HG03139 (cell line): ENCODE measurements around the gene HES1.

Experiments used
- ATAC-seq: cut with Tn5 transposase; IDR thresholded peaks from one replicate; pipeline ENCODE4 v1.9.1; 2021; ENCODE audit not compliant: unreplicated experiment

The HES1 gene

DNA sequence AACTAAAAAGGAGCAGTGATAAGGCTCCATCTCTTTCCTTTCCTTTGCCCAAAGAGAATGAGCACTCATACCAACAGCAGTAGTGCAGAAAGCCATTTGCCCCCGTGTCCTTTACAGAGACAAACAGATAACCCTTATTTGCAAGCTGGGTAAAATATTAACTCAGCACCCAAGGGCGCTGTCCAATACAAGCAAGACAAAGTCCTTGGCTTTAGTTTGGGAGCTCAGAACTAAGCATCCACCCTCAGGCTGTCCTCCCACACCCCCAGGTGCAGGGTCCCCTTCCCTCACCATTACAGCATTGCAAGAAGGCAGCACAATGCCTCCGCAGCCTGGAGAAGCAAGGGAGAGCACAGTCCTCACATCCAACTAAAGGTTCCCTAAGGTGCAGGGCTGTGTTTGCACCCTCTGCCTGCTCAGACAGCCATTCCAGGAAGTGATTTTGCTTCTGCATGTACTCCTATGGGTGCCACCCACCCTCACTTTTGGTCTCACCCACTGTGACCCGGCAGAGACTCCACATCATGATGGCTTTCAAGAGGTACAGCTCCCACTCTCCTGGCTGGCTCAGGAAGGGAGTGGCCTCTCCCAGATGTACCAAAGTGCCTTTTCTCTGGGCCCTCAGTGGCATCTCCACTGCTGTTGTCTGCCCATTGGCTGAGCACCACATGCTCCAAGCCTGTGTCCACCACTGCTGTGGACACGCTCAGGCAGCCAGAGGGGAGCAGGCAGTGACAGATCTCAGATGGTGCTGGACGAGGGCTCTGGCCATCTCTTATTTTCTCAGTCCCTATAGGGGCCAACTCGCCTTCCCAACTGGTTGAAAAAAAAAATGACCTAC is 34.1 kb upstream of the HES1 start:
- ATAC-seq: peak; percentile 19

DNA sequence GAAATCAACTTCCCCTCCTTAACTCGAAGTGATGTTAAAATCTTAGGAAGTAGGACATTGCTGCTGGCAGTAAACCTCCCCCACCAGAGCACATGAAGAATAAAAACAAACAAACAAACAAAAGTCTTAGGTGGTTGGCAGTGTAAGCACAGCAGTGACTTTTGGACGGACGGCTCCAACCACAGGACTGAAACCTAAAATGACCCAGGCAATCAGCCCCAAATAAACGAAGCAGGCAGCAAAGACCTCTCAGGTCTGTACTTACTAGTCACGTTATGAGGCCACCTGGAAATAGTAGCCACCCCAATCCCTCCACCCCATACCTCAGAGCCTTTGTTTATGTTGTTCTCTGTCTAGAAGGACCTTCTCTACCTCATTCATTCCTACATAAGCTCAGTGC is 33.5 kb upstream of the HES1 start:
- ATAC-seq: no peak

DNA sequence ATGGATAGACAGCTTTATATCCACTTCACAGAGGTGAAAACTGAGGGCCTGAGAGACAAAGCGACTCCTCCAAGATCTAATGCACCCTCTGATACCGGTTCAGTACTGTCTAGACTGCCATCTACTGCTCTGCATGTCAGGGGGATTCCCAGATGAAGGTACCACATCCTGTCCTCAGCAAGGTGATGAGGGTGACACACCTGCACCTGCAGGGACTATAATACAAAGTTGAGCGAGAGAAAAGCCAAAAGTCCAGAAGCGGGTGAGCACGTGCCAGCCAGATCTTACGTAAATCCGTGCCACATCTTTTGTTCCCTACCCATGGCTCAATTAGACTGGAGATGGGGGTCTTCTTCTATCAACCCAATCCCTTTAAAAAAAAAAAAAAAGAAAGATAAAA is 32.4 kb upstream of the HES1 start:
- ATAC-seq: no peak

DNA sequence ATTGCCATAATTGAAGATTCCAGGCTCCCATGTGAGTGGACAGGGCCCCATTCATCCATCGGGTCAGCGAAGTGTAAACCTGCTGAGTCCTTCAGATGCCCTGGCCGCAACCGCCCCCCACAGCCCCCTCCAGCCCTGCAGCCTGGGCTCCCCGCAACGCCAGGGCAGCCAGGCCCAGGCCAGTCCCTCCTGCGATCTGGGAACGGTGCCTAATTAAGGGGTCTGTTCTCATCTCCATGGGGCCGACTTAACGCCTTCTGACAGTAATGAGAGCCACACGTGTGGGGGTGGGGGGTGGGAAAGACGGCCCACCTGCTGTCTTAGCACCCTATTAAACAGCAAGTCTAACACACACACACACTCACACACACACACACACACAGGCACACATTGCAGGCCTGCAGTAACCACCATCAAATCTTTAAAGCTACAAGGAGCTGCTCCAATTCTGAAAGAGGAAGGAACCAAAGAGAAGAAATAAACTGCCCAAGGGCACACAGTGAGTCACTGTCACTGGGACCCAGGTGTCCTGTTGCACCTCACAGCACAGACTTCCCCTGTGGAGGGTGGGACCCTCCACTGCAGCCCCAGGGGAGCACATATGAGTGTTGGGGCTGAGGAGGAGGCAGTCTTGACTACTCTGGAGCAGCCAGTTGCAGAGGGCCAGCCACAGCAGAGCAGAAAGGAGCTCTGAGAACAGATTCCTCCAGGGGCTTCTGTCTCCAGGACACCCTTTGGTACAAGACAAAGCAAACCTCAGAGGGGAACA is 31.8 kb upstream of the HES1 start:
- ATAC-seq: peak; percentile 22

DNA sequence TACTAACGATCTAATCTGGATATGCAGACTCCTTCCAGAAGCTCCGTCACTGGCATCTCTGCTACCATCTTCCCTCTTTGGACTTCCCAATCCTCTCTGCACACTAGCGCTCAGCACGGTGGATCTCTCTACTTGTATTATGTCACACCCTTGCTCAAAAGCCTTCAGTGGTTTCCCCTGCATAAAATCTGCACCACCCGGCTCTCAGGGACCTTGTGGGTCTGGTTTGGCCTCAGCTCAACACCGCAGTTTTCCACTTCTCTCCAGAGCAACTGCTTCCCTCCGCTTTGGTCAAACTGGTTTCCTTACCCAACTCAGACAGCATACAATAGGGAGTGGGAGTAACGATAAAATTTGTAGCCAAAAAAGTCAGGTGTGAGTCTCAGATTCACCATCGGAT is 30.7 kb upstream of the HES1 start:
- no peak for ATAC-seq

DNA sequence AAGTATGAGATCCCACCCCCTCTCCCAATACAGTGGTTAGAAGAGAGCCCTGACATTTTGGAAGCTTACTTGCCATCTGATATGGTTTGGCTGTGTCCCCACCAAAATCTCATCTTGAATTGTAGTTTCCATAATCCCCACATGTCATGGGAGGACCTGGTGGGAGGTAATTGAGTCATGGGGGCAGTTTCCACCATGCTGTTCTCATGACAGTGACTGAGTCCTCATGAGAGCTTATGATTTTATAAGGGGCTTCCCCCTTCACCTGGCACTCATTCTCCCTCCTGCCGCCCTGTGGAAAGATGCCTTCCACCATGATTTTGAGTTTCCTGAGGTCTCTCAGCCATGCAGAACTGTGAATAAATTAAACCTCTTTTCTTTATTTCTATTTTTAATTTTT is 28.8 kb upstream of the HES1 start:
- ATAC-seq: no peak

DNA sequence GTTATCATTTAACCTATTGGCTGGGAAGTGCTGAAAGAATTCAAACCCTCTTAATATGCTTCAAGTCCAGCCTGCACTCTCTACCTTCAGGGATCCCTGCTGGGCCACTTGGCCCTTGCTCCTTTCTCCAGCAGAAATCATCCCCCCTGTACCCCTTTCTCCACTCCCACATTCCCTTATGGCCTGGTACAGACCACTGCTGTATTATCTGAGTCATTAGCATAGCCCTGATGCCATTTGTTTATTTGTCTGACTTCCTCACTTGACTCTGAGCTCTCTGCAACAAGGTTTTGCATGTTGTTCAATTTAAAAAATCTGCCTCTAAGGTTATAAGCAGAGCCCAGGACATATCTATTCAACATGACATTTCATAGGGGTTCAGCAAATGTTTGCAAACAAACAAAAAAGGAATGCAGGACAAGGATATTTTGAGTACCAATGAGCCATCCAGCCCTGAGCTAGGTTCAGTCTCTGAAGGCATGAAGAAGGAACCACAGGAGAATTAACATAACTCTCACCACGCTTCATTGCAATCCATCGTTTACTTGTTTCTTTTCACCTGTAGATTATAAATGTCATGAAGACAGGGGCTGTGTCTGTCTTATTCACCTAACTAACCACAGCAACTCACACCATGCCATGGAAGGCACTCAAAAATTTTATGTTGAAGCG is 26.6 kb upstream of the HES1 start:
- no peak for ATAC-seq

DNA sequence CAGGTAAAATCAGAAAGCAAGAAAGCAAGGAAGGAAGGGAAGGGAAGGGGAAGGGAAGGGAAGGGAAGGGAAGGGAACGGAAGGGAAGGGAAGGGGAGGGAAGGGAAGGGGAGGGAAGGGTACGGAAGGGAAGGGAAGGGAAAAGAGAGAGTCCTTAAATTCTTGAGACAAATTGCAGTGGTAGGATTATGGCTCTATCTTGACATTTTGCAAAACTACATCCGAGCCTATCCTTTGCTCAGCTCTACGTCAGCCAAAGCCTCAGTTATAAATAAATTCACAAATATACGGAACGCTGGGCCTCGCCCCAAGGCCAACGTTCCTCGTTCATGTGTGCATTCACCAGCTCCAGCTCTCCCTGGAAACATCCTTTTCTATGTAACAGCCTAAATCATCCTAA is 25.5 kb upstream of the HES1 start:
- no peak for ATAC-seq

DNA sequence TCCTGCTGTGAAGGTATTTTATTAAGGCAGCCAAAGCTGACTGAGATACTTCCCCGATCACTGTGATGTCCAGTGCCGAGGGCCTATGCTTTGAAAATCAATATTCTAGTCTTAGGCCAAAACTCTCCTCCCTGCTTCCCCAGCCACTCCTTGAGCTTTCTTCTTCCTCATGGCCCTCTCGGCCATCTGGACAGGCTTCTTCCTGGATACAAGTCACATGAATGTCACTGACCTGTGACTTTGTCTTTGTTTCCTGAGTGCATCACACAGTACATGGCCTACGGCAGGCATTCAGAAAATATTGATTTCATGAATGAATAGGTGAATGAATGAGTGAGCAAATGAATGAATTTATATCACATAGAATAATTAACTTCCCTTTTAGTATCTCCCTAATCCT is 24.6 kb upstream of the HES1 start:
- ATAC-seq: no peak

DNA sequence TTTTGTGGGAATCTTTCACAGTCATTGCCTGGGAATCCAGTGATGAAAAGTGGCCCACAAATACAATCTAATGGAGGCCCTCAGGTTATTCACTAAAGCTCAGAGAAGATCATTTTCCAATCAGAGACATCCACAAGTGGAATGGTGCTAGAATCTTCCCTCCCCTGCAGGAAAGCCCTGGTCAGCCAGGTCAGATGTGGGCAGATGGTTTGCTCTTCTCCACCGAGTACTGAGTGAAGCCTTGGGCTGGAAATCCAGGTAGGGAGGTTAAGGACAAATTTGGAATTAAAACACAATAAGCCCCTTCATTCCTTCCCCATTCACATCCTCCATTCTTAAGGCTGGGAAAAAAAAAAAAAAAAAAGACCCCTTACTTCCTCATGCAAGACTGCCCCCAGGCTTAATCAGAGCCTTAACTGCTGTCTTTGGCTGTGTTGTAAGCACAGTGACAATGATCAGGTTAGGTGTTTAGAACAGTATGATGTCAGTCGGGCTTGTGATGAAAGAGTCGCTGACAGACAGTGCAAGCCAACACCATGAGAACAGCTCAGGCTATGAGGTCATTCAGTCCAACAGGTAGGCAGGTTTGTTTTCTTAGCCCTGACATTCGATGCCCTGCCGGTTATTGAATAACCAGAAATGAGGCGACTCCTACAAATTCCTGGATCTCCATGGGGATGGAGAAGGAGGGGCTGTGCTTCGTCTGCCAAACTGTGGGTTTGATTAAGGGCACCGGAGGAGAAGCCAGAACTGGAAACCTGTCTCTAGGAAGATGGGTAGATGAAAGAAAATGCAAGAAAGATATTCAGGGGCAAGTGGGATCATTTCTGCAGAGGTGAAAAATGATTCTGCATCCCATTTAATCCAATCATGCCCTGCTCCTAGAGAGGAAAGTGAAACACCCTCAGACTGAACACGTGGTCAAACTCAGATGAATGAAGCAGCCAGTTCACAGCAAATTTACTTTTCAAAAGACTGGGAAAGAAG is 23.5 kb upstream of the HES1 start:
- ATAC-seq: no peak

DNA sequence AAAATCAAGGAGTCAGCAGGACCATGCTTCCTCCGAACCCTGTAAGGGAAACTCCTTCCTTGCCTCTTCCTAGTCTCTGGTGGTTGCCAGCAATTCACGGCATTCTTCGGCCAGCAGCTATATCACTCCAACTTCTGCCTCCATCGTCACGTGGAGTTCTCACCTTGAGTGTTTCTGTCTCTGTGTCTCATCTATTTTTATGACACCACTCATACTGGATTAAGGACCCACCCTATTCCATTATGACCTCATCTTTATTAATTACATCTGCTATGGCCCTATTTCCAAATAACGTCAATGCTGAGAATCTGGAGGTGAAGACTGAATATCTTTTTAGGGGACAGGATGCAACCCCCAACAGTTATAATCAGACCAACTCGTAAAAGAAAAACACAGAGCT is 21.8 kb upstream of the HES1 start:
- no peak for ATAC-seq

DNA sequence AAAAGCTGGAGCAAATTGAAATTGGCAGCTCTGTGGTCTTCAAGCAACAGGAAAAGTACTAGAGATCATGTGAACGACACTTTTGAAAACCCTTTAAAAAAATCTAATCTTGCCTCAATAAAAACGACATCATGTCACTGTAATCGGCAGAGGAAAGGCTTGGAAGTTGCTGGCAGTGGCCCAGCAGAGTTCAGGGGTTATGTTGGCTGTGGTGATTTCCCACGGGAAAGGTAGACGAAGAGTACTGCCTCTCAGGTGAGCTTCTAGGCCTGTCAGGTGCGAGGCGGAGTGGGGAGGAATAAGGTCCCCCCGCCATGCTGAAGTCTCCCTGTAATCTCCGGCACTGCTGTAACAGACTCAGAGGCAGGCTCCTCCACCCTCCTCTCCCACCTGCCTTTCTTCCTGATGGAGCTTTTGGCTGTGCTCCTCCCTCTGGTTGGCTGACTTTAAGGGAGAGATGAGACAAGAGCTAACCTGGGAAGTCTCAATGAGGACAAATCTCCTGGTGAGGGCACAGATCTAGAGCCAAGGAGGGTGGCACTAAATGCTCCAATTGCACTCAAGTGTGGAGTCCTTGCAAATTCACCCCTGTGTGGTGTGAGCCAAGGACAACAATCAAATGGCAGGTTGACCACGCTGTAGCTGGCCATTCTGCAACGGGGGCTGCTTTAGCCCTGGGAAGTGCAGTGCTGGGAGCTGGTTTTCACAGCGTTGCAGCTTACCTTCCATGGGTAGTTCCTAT is 18.7 kb upstream of the HES1 start:
- ATAC-seq: no peak

DNA sequence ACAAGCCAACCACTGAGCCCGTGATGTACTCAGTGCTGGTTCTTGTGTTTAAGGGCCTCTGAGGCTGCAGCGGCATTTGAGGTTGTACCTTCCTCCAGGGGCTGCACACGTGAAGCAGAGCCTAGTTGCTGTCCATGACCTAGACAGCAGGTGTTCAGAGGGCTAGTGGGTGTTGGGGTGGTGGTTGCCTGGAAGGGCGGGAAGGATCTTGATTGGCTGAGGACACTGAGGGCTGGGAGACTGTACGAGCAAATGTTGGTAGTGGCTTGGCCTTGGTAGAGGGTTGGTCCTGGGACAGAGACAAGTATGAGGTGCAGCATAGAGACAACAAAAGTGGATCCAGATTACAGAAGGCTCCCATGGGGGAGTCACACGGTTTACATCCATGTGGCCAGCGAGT is 17.0 kb upstream of the HES1 start:
- ATAC-seq: no peak

DNA sequence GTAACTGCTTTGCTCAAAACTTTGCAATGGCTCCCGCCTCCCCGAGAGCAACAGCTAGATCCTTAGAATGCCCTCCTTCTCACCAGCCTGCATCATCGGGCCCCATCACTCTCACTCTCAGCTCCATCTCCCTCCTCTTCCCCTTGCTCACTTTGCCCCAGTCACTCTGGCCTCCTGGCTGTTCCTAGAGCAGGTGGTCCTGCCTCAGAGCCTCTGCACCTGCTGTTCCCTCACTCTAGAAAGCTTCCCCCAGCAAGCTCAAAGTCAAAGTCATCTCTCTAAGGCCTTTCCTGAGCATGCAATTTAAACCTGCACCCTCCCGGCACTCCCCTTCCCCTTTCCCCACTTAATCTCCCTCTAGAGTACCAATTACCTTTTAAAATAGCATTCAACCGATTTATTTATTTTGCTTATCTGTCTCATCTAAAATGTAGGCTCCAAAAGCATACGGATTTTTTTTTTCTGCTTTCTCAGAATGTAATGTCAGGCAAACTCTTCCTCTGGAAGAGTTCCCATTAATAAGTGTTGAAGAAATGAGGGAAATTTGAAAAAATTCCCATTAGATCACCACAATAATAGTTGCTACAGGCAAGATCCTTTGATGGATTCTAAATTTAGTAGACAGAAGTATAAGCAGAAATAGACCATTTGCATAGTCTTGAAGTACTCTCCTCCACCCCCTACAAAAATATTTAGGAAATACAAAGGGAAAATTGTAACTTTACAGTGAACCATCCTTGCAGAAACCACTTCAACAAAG is 15.9 kb upstream of the HES1 start:
- no peak for ATAC-seq

DNA sequence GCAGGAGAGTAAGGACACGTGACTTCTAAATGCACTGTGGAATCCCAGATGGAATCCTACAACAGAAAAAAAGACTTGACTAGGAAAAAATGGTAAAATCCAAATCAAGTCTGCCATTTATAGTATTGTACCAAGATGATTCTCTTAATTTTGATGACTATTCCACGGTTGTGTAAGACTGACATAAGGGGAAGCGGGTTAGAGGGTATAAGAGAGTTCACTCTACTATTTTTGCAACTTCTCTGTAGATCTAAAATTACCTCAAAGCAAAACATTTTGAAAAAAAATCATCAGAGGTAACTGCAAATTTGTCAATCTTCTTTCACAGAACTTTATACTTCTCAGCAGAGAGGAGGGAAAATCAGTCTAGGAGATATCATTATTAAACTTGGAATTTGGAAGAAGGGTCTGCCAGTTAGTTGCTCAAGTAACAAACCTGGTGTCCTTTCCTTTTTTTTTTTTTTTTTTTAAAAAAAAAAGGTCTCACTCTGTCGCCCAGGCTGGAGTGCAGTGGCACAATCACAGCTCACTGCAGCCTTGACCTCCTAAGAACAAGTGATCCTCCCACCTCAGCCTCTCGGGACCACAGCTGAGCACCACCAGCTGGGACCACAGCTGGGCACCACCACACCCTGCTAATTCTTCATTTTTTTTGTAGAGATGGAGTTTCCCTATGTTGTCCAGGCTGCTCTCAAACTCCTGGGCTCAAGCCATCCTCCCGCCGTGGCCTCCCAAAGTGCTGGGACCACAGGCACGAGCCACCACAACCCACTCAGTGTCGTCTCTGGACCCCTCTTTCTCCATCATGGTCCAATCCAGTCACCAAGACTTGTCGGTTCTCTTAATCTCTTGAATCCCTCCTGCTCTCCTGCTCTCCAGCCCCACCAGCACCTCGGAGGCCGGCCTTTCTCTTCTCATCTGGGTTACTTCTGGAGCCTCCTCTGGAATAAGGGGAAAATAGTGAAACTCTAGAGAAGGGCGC is 14.9 kb upstream of the HES1 start:
- ATAC-seq: no peak

DNA sequence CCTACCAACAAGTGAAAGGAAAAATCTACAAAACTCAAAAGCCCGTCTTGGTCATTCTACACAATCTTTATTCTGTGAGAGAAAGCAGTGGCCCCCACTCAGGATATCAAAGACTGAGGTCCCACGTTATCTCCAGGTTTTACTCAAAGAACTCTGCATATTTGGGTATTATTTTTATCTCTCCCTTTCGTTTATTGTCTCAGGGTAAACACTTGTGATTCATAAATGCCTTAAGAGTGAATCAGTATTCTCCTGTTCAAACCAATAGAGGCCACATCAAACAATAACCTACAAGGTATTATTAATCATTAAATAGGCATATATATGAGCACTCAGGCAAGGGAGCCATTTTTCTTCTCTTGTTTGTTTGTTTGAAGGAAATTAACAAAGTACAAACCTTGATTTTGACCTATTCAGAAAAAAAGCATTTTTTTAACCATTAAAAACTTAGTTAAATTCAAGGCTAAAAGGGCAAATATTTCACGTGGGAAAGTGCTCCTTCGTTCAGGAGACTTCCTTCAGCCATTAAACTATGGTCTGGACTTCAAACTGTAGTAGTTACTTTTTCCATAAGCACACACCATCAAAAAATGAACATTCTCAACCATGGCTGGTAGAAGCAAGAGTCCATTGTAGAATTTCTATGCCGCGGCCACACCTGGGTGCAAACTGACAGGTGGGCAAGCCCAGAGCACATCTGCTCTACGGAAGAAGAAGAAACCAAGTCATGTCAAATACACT is 13.9 kb upstream of the HES1 start:
- no peak for ATAC-seq

DNA sequence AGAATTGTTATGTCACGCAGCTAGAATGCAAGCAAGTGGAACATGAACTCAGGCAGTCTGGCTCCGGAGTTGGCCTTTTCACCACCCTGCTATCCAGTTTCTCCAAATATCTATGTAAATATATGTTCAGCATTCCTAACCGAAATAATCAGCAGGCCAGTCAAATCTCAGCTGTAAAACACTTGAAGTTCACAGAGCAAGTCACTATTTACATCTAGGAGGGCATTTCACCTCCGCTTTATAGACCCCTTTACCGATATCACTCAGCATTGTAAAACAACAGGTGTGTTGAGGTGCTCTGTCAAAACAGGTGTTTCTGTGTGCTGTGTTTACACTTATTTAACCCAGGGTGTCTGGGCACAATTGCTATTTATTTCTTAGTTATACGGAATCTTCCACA is 12.2 kb upstream of the HES1 start:
- no peak for ATAC-seq
